NCI-H82 (cell line): Measurements from ENCODE around the gene ADSL.

ENCODE experiments used
- DNase-seq: peaks from one replicate; lab custom pipeline; 2025; lab: John Stamatoyannopoulos, UW

ADSL gene

GRCh38 chr22:40418366-40419201 lies 72.3 kb downstream of the ADSL start:
- peak; percentile 97 for DNase-seq

- DNase-seq = no peak
Observed at GRCh38 chr22:40419718-40420117, 73.4 kb downstream of the ADSL start.

- DNase-seq = no peak
Observed at GRCh38 chr22:40420341-40421081, 74.2 kb downstream of the ADSL start.

GRCh38 chr22:40421082-40421350 lies 74.7 kb downstream of the ADSL start:
- no peak for DNase-seq

GRCh38 chr22:40421941-40422340 lies 75.6 kb downstream of the ADSL start:
- DNase-seq = no peak

DNA sequence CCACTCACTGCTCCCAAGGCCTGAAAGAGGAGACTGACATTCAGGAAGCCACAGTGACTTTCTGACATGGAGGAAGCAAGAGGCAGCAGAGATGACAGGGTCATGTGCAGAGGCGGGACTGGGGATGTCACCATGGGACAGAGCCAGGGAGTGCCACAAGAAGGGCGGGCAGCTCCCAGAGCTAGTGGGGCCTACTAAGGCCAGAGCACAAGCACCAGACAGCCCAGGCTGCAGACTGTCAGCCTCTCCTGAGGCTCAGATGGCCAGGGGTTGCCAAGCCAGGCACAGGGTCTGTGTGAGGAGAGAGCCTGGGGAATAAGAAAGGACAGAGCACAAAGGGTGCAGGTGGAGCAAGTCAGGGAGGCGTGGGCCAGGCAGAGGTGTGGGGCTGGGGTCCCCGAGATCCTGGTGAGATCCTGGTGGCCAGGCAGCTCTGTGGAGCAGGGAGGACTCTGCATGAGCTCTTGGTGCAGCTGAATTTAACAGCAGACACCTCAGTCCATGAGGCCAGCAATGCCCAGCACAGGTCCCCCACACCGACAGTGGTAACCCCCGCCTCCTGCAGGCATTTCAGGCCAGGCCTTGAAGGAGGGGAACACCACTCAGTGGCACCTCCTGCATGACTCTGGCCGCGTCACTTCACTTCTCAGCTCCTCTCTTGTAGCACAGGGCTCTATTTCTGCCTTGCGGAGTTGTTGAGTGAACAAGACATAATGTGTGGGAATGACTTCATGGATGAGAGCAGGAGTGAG lies 76.4 kb downstream of the ADSL start:
- DNase-seq = no peak

- no peak for DNase-seq
Observed at GRCh38 chr22:40423310-40423688, 77.0 kb downstream of the ADSL start.

DNA sequence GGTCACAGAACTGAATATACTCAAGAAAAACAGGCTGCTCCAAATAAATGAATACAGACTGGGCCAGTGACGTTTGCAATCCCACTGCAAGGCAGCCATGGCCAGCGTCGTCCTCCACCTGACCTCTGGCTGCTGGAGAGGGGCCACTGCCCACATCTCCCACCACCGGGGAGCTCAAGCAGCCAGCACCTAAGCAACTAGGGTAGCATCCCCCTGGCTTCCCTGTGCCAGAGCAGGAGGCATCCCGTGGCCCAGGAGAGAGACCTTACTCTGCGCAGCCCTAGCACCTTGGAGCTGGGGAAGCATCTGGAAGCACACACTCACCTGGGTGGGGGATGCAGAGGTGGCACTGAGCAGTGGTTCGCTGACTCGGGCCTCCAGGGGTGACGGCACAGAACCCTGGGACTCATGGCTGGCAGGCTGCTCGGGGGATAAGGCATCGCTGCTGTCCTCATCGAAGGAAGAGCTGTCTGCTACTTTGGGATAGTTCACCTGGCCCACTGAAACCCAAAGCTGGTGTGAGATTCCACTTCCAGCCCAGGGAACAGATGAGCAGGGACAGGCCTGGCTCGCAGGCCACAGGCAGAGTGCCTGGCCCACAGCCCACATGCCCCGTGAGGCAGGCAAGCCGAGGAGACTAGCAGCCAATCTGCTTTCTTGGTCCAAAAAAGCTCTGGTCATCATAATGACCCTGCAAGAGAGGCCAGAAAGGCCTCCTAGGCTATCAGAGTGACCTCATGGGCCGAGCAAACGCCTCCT lies 77.8 kb downstream of the ADSL start:
- DNase-seq = no peak

- no peak for DNase-seq
Observed at GRCh38 chr22:40425082-40425481, 78.8 kb downstream of the ADSL start.

- DNase-seq = no peak
Observed at GRCh38 chr22:40426594-40427333, 80.5 kb downstream of the ADSL start.

- no peak for DNase-seq
Observed at GRCh38 chr22:40428796-40429195, 82.5 kb downstream of the ADSL start.

DNA sequence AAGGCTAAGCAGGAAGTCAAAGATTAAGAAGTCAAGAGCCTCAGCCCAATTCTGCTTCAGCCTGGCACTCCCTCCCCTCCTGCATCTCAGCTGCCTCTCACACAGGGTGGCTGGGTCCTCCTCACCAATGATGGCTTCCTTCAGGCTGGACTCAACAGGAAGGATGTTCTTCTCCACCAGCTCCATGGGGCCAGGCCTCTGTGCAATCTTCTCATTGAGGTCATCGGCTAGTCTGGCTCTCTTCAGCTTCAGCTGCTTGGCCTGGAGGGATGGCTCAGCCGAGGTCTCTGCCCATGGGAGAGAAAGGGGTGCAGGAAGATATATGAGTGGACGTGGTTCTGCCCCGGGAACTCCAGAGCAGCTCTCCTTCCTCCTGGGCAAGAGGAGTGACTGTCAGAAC lies 83.2 kb downstream of the ADSL start:
- peak; percentile 12 for DNase-seq

- no peak for DNase-seq
Observed at GRCh38 chr22:40430991-40431390, 84.7 kb downstream of the ADSL start.

GRCh38 chr22:40432157-40432556 lies 85.9 kb downstream of the ADSL start:
- no peak for DNase-seq

DNA sequence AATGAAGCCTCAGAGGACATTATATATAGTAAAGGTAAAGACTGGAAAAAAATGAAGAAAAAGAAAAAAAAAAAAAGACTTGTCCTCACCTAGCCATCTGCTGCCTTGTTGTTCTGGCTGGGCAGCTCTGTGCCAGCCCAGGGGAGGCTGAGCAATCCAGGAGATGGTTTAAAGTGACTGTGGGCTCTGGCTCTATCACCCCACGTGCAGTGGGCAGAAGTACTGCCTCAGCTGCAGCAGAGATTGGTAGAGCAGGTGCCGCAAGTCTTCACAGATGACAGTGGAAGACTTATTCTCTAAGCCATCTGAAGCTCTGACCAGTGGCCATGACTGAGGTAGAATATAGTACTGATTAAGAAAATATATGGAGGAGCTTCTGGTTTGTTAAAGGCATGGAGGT lies 86.3 kb downstream of the ADSL start:
- DNase-seq = no peak

GRCh38 chr22:40433416-40434090 lies 87.3 kb downstream of the ADSL start:
- DNase-seq = no peak

DNA sequence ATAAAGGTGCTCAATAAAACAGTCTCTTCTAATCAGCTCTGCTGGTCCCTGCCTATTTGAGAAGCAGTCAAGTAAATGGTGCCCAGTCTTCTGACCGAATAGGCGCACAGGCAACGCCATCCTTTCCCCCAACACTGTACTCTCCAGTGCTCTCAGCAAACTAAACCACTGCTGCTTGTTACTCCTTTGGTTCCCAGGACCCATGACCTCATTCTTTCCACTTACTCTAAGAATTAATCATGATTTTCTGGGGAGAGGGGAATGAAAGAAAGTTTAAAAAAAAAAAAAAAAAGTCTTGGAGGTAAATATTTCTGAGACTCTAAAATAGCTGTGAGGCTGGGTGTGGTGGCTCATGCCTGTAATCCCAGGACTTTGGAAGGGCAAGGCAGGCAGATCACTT lies 87.8 kb downstream of the ADSL start:
- DNase-seq = no peak

- DNase-seq = no peak
Observed at GRCh38 chr22:40434745-40435144, 88.4 kb downstream of the ADSL start.

- DNase-seq = peak; percentile 53
Observed at GRCh38 chr22:40436505-40437431, 90.5 kb downstream of the ADSL start.
